Smooth muscle cell (in vitro differentiated cells): ENCODE measurements around the gene TTC21B. TPM values are rescaled to one million over a fixed set of nuclear protein-coding genes. Genes with fewer than 3 reads are reported as not detected.

Source experiments
- DNase-seq: peaks from one replicate; lab custom pipeline; 2025; ENCODE audit not compliant: unreplicated experiment; lab: John Stamatoyannopoulos, UW
- H2AFZ ChIP-seq: fragments of 200-600 bp; sonication (generic); 2 replicates; pipeline ENCODE4 v1.6.0; 2016; ENCODE audit warnings: antibody characterized with exemption, low read depth, mild to moderate bottlenecking
- H3F3A ChIP-seq: fragments of 200-600 bp; sonication (generic); 2 replicates; pipeline ENCODE4 v1.6.0; 2017; ENCODE audit warnings: antibody characterized with exemption, low read depth
- H3K27ac ChIP-seq: fragments of 200-600 bp; sonication (generic); 2 replicates; pipeline ENCODE4 v1.5.1; 2016; ENCODE audit warnings: low read depth, mild to moderate bottlenecking
- H3K27me3 ChIP-seq: fragments of 200-600 bp; sonication (generic); 2 replicates; pipeline ENCODE4 v1.6.1; 2016; ENCODE audit warnings: low read depth, mild to moderate bottlenecking
- H3K36me3 ChIP-seq: fragments of 200-600 bp; sonication (generic); 2 replicates; pipeline ENCODE4 v1.5.1; 2016; ENCODE audit warnings: low read depth
- H3K4me1 ChIP-seq: fragments of 200-600 bp; sonication (generic); 2 replicates; pipeline ENCODE4 v1.5.1; 2016; ENCODE audit warnings: low read depth
- H3K4me2 ChIP-seq: fragments of 200-600 bp; sonication (generic); 2 replicates; pipeline ENCODE4 v1.6.0; 2016; ENCODE audit warnings: mild to moderate bottlenecking
- H3K4me3 ChIP-seq: fragments of 200-600 bp; sonication (generic); 2 replicates; pipeline ENCODE4 v1.5.1; 2016; ENCODE audit warnings: mild to moderate bottlenecking
- H3K79me2 ChIP-seq: fragments of 200-600 bp; sonication (generic); 2 replicates; pipeline ENCODE4 v1.6.0; 2016; ENCODE audit warnings: low read depth, mild to moderate bottlenecking
- H3K9ac ChIP-seq: fragments of 200-600 bp; sonication (generic); 2 replicates; pipeline ENCODE4 v1.6.0; 2016; ENCODE audit warnings: low read depth
- H3K9me3 ChIP-seq: fragments of 200-600 bp; sonication (generic); replicated peaks from 2 replicates; pipeline ENCODE4 v1.5.1; 2016; ENCODE audit warnings: low read depth
- H4K20me1 ChIP-seq: fragments of 200-600 bp; sonication (generic); 2 replicates; pipeline ENCODE4 v1.6.0; 2016; ENCODE audit warnings: low read depth
- WGBS: methylation state at CpG from one replicate; pipeline ENCODE4 v1.1.7; 2016; ENCODE audit warnings: low lambda C conversion rate; 5-methylcytosine and 5-hydroxymethylcytosine counted together
- polyA plus RNA-seq: library from polyadenylated mRNA; unstranded; fragments of >200 nt; fragmentation: Nextera tagmentation; extraction: Ambion mirVana; gene quantifications from 2 replicates; pipeline ENCODE4 v1.2.1, GENCODE V29; 2016
- total RNA-seq: library from RNA; depleted of rRNA; stranded (reverse); fragments of >200 nt; gene quantifications from 2 replicates; pipeline ENCODE4 v1.2.3, GENCODE V29; 2014
- TF ChIP-seq, protein P1 (sequence below): fragments of 200-600 bp; sonication (generic); IDR thresholded peaks from 2 replicates; pipeline ENCODE4 v1.5.1; 2017; ENCODE audit warnings: borderline replicate concordance, mild to moderate bottlenecking, antibody characterized with exemption; ENCODE audit not compliant: insufficient read depth, poor library complexity, severe bottlenecking

TTC21B gene
- total and polyA plus RNA-seq, 2 experiments from 2014 or later = 5.5 to 48.0 TPM

DNA sequence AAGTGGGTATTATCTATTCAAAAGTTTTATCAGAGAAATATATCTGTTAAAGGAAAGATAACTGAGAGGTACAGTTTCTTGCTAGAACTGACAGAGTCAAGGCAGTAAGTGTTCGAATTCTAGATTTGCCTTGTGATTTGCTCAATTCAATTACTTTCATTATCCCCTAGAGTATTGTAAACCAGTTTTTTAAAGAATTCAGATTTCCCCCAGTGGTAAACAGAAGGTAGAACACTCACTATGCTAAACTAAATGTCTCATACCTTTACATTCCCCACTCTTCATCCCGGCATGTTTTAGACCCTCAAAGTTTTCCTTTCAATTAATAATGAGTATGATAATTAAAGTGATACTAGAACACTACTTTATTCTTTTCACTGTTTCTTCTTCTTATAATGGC is 28.6 kb downstream of the TTC21B start:
- no peak overlapping the region for H3K4me2 ChIP-seq
- no peak overlapping the region for H3K4me3 ChIP-seq
- no peaks in the 10 kb centered on the region for H3K79me2 ChIP-seq
- H2AFZ ChIP-seq = no peak overlapping the region
- no peak overlapping the region for H3K27ac ChIP-seq
- DNase-seq = no peak
- H3K9me3 ChIP-seq = no peaks in the 10 kb centered on the region
- 99% methylated on average over 2 of the region's 2 CpGs for WGBS
- no peaks in the 10 kb centered on the region for H3K4me1 ChIP-seq
- H3K9ac ChIP-seq = no peak overlapping the region
- no peaks in the 10 kb centered on the region for H3K27me3 ChIP-seq
- H4K20me1 ChIP-seq = no peaks in the 10 kb centered on the region
- no peaks in the 10 kb centered on the region for H3F3A ChIP-seq
- H3K36me3 ChIP-seq = peaks cover 31% of the 10 kb centered on the region
- TF ChIP-seq, protein P1, sequence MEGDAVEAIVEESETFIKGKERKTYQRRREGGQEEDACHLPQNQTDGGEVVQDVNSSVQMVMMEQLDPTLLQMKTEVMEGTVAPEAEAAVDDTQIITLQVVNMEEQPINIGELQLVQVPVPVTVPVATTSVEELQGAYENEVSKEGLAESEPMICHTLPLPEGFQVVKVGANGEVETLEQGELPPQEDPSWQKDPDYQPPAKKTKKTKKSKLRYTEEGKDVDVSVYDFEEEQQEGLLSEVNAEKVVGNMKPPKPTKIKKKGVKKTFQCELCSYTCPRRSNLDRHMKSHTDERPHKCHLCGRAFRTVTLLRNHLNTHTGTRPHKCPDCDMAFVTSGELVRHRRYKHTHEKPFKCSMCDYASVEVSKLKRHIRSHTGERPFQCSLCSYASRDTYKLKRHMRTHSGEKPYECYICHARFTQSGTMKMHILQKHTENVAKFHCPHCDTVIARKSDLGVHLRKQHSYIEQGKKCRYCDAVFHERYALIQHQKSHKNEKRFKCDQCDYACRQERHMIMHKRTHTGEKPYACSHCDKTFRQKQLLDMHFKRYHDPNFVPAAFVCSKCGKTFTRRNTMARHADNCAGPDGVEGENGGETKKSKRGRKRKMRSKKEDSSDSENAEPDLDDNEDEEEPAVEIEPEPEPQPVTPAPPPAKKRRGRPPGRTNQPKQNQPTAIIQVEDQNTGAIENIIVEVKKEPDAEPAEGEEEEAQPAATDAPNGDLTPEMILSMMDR = no peak

DNA sequence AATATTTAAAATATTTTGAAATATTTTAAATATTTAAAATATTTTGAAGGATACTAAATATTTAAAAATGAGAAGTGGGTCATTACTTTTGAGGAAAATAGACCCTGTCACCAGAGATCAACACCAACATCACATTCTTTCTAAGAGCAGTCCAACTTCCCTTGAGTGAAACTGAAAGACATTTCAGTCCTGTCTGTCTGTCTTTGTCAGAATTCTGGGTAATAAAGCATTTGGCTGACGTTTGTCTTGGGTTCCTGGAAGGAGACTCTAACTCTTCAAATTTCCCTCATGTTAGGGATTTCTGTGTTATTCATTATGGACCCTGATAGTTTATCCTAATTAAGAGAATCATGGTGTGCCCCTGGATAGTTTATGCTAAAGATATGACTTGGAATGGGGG is 32.8 kb downstream of the TTC21B start:
- Histone ChIP-seq H3K36me3 (peaks cover 6% of the 10 kb centered on the region), H3F3A (no peaks in the 10 kb centered on the region), H3K9me3 (no peaks in the 10 kb centered on the region), H3K4me1 (no peaks in the 10 kb centered on the region), H2AFZ (no peak overlapping the region), H3K4me2 (no peak overlapping the region), H4K20me1 (no peaks in the 10 kb centered on the region), H3K79me2 (no peaks in the 10 kb centered on the region), H3K27ac (no peak overlapping the region), H3K9ac (no peak overlapping the region), H3K27me3 (no peaks in the 10 kb centered on the region), H3K4me3 (no peak overlapping the region)
- 88% methylated on average over 1 of the region's 1 CpG for WGBS
- TF ChIP-seq, protein P1 = no peak
- no peak for DNase-seq

DNA sequence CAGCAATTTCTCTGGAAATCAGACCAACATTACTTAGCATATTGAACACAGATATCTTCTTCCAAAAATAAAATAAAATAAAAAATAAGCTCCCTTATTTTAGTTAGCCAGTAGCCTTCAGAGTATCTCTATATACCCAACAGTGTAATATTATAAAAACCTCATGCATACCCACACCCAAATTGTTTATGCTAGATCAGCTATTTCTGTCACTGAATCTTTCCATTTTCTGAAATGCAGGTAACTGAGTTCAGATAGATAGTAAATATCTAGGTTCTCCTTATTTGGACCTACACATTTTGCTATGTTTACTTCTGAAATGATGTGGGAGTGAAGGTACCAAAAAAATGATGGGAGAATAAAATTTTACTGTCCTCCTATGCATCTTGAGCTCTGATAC is 39.9 kb downstream of the TTC21B start:
- H3K27ac ChIP-seq = no peak overlapping the region
- H3K27me3 ChIP-seq = no peaks in the 10 kb centered on the region
- H4K20me1 ChIP-seq = no peaks in the 10 kb centered on the region
- H3K36me3 ChIP-seq = peaks cover 16% of the 10 kb centered on the region
- H2AFZ ChIP-seq = no peak overlapping the region
- TF ChIP-seq, protein P1 = no peak
- H3K4me2 ChIP-seq = no peak overlapping the region
- no peaks in the 10 kb centered on the region for H3F3A ChIP-seq
- no peak overlapping the region for H3K4me3 ChIP-seq
- H3K79me2 ChIP-seq = no peaks in the 10 kb centered on the region
- H3K4me1 ChIP-seq = no peaks in the 10 kb centered on the region
- no peak for DNase-seq
- H3K9ac ChIP-seq = no peak overlapping the region
- H3K9me3 ChIP-seq = no peaks in the 10 kb centered on the region

DNA sequence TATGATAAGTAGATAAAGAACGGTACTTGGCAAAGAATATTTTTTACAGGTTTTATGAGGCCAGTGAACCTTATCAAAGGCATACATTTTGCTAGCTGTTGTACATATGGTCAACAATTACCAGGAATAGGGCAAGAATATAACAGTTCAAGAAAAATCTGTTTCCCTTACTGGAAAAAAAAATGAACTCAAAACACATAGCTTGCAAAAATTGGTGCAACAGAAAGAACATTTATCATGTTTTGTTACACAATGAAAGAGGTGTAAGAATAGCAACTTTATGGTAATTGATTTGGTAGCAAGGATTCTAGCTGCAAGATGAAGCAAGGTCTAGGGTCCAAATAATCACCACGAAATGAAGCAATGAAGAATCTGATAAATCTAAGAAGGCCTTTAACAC is 41.6 kb downstream of the TTC21B start:
- no peak overlapping the region for H3K27ac ChIP-seq
- no peaks in the 10 kb centered on the region for H3K9me3 ChIP-seq
- TF ChIP-seq, protein P1 = no peak
- H3K79me2 ChIP-seq = no peaks in the 10 kb centered on the region
- 98% methylated on average over 2 of the region's 2 CpGs for WGBS
- H2AFZ ChIP-seq = no peak overlapping the region
- DNase-seq = no peak
- H3F3A ChIP-seq = no peaks in the 10 kb centered on the region
- no peaks in the 10 kb centered on the region for H3K27me3 ChIP-seq
- H3K9ac ChIP-seq = no peak overlapping the region
- H4K20me1 ChIP-seq = no peaks in the 10 kb centered on the region
- no peaks in the 10 kb centered on the region for H3K4me1 ChIP-seq
- peaks cover 16% of the 10 kb centered on the region for H3K36me3 ChIP-seq
- H3K4me3 ChIP-seq = no peak overlapping the region
- no peak overlapping the region for H3K4me2 ChIP-seq
